HG03175 (cell line): ENCODE measurements around the gene AKAP3.
A peak's percentile ranks its signal among the peaks of the same experiment; 100 is the strongest.

Experiments
- ATAC-seq: cut with Tn5 transposase; IDR thresholded peaks from one replicate; pipeline ENCODE4 v1.9.1; 2021; ENCODE audit warnings: mild to moderate bottlenecking, moderate library complexity; ENCODE audit not compliant: unreplicated experiment

Gene AKAP3

DNA sequence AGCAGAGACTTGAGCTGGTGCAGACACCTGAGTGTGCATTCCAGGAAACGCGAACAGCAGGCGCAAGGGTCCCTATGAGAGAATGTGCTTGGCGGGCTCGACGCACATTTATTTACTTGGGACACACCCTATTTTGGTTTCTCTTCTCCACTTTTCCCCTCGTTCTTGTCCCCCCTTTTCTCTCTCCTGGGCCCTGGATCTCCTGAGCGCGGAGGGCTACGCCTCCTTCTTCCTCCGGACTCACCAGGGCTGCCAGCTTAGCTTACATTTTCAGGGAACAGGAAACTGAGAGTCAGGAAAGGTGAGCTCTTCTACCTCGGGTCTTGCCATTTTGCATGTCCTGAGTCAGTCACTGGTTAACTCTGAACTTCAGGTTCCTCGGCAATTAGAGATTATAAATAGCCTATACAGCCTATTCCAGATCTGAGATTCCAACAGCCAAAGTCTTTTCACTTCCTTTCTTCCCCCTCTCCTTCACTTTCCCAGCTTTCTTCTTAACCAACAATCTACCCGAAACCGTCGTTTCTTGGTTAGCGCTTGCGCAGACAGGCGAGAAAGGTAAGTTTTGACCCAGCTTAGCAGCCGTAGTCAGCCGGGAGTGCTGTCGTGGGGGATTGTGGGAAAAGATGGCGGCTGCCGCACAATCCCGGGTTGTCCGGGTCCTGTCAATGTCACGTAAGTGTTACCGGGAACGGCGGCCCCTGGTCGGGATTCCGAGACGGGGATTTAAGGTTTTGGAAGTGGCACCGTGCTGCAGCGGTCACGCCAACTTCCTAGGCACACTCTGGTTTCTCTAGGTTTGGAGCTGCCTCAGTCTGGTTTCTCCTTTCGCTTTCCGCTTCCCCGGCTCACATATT lies at the start of gene AKAP3, which contains the start of gene NDUFA9:
Gene AKAP3, minus strand, starts transcription at position 551 of the 857 bp plus-strand sequence. CDS start 10,855 bp downstream, outside the sequence.
Gene NDUFA9, plus strand, starts transcription at position 614 of the 857 bp plus-strand sequence. Its CDS starts 13 bp downstream, at position 627.
- peak; percentile 94 for ATAC-seq

DNA sequence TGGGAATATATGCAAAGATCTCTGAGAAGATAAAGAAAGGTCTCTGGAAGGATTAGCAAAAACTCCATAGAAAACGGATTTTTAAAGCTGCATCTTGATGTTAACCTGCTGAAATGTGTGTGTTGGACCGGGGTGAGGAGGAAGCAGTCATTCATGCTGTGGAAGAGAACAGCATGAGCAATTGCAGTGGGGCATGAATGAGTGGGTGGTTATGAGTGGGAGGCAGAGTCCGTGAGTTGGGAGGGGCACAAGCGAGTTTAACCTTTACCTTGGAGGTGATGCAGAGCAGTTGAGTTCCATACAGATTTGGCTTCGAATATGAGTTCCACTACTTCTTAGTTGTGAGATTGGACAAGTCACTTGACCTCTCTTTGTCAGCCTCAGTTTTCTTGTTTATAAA lies 41.9 kb upstream of the AKAP3 start:
- ATAC-seq: no peak

DNA sequence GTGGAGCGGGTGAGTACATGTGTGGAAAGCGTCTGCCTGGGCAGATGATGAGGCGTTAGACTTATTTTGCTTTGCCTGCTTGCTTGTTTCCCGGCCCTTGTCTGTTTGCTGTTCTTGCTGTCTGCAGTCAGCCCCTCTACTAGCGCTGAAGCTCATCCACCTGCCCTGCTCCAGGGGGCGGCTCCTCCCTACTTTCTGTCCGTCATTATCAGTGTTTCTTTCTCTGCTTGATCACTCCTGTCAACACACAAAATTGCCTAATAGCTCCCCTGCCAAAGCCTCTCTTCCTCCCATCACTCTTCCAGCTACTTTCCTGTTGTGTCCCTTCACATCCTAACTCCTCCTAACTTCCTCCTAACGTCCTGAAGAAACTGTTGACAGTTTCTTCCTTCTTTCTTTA lies 36.5 kb upstream of the AKAP3 start:
- ATAC-seq: no peak

DNA sequence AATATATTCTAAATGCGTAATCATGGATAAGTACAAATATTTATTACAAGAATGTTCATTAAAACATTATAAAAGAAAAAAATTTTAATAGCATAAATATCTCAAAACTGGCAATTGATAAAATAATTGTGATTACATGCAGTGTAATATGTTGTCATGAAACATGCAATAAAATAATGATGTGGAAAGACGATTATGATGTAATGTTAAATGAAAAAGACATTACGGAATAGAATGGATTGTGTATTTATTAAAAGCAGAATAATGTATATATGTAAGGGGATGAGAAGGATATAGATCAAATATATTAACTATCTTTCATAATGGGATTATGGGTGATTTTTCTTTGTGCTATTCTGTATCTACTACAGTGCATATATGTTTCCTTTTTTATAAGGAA lies 32.9 kb upstream of the AKAP3 start:
- ATAC-seq: no peak

DNA sequence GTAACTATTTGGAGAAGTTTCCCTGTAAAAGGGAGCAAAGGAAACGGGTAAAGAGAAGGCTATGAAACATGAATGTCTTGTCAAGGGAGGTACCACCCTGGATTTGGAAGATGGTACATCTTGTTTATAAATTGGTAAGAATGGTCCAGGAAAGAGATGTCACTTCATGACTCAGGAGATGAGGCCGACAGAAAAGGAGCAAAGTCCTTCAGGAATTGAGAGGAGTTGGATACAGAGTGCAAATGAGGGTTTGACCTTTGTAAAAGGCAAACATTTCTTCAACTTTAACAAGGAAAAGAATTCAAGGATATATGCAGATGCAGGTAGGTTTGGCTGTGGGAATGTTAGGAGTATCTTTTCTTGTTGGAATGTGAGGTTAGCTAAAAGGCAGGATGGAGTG lies 30.9 kb upstream of the AKAP3 start:
- no peak for ATAC-seq

DNA sequence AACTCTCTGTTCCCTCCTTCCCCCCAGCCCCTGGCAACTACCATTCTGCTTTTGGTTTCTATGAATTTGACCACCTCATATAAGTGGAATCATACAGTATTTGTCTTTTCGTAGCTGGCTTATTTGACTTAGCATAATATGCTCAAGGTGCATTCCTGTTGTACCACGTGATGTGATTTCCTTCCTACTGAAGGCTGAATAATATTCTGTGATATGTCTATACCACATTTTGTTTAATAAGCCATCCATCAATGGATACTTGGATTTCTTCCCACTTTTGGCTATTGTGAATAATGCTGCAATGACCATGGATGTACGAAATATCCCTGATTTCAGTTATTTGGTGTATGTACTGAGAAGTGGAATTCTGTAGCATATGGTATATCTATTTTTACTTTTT lies 16.4 kb upstream of the AKAP3 start:
- no peak for ATAC-seq

DNA sequence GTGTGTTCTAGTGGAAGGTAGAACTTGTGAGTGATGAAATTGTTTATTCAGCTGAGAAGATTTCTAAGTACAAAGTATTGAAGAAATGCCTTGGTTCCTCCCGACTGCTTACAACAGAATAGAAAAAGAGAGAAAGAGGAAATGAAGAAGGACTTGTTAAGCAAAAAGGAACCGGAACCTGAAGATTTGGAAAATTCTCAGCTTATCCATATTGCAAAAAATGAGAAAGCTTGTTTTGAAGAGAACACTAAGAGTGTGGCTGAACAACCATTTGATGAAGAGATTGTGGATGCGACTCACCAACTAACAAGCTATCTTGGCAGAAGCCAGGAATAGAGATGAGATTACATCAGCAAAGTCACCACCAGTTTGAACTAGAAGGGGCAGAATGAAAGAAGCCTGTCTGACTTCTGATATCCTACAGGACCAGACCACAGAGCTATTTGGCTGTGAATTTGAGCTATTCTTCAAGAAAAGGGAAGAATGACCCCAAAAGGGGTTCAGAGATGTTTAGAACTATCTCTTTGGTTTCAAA lies 15.2 kb upstream of the AKAP3 start:
- no peak for ATAC-seq

DNA sequence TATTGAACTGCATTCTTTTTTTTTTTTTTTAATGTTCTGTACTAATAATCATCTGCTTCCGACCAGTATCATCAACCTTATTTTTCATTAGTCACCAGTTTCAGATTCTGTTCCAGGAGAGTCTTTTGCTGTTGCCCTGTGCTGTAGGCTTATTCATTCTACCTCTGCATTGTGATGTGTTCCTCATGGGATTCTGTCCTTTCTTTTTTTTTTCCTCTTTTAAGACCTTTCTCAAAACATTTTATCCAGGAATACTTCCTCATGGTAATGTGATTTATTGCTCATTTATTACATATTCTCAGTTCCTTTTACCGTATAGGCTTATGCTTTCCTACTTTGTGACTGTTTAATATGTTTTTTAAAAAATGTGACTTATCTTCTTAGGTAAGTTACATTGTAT lies 4.8 kb upstream of the AKAP3 start:
- no peak for ATAC-seq

DNA sequence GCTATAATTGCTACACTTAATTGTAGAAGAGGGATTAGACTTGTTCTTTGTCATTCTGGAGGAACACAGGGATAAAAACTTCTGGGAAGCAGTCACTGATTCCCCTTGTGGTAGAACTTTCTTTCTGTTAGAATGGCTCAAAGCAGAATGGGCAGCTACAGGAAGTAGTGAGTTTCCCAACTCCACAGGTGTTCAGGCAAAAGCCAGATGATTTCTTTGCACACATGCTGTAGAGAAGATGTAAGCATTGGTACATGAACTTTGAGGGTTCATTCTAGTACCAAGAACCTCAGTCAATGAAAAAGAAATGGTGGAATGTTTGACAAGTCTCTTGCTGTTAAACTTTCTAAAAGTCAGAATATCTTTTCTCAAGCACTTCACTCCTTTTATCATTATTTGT lies 4.4 kb upstream of the AKAP3 start:
- no peak for ATAC-seq

DNA sequence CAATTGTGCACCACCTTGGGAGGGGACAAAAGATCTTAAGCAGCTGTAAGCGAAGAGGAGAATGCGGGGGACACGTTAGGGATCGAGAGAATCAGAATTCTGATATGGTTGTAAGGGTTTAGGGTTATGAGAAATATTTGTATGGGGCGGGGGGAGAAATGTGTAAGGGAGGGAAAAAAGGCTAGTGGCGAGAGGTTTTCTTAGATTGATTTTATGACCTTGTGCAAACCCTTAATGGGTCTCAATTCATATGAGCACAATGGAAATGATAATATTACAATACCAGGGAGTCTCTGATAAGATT lies 459 bp upstream of the AKAP3 start:
- no peak for ATAC-seq

DNA sequence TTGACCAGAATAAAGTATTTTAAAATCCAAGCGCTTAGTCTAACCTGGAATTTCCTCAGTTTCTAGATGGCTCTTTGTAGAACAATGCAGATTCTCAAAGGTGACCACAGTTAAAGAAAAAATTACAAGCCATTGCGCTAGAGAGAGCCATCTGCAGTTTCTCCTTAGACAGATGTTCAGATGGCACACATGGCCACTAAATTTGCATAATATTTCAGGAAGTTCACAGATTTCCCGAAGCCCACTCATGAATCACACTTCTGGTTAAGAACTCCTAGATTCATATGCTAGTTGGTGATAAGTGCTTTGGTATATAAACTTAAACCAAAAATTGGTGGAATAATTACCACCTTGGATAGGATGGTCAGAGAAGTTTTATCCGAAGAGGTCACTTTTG lies 749 bp downstream of the AKAP3 start:
- no peak for ATAC-seq

DNA sequence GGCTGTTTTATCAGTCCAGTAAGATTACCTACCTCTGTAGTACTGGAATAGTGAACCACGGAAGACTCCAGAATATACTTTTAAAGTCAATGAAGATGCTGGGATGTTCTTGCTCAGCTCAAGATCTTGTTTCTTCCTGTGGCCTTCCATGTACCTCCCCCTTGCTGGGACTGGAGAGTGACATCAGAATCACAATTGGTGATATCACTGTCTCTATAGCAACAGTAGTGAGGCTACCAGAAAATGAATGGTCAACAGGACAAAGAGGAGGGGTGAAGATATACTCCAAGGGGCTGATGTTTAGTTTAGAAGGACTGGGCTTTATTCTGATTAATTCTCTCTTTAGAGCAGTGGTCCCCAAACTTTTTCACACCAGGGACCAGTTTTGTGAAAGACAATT lies 3.8 kb downstream of the AKAP3 start:
- no peak for ATAC-seq

DNA sequence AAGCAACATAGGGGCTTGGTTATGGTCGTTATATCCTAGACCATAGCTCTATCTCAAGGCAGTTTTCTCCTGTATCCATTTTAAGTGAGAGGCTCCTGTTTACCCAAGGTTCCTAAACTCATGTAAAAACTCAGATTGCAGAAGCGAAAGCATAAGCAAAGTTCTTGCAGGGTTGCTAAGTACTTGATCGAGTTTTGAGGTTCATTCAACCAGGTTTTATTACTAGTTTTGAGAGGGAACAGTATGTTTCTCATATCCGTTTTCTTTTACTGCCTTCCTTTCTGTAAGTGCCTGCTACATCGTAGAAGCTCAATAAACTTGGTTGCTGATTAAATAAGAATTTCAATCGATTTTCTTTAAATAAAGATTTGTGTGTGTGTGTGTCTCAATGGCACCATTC lies 5.1 kb downstream of the AKAP3 start:
- peak; percentile 76 for ATAC-seq

DNA sequence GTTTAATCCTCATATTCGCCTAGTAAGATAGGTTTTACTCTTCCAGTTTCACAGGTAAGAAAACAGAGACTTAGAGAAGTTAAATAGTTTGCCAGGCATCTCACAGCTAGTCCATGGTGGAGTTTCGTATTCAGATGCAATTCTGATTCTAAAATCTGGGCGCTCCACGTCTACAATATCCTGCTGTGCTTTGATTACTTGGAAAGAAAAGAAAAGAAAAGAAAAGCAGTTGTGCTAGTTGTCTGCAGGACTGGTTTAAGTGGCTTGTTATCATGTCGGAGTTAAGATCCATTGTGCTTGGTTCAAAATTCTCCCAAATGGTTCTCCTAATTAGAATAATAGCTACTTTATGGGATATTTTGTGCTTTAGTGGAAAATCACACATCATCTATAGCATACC lies 18.6 kb downstream of the AKAP3 start:
- ATAC-seq: no peak

DNA sequence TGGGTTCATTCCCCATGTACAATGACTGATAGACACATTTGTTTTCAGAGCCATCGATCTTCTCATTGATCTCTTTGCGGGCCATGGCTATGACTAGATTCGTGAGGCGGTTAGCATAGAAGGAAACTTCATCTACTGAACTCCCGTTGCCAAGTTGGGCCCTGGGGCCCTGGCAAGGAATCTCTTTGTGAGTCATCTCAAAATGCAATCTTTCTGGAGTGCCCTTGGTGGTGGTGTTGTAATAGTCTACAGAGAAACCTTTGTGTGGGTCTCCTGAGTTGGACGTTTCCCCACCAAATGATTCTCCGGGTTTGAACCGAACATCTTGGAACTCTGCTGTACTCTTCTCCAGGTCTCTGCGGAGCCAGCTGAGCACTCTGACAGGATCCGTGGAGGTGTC lies 20.4 kb downstream of the AKAP3 start:
- no peak for ATAC-seq

DNA sequence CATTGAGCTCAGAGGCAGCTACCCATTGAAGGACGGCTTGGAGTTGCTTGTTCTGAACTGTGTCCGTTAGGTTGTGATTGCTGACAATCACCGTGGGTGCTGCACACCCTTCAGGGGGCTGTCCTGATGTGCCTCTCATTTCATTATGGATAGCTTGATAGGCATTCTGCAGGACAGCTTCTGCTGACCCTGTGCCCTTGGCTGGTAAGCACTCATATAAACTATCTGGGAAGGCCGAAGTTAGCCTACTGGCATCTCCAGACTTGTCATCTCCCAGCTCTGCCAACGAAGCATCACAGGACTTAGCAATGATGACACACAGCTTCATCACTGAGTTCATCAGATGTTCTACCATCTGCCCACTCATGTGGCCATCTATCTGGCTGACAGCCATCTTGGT lies 22.3 kb downstream of the AKAP3 start:
- no peak for ATAC-seq

DNA sequence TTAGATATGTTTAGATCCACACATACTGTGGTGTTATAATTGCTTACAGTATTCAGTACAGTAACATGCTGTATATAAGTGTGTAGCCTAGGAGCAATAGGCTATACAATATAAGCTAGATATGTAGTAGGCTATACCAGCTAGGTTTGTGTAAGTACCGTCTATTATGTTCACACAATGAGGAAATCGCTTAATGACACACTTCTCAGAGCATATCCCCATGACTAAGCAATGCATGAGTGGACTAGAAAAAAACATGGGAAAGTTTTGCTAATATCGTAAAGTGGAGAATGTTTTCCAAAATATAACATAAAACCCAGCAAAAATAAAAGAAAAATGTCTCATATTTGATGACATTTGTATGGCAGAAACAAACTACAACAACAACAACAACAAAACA lies 27.3 kb downstream of the AKAP3 start:
- no peak for ATAC-seq

DNA sequence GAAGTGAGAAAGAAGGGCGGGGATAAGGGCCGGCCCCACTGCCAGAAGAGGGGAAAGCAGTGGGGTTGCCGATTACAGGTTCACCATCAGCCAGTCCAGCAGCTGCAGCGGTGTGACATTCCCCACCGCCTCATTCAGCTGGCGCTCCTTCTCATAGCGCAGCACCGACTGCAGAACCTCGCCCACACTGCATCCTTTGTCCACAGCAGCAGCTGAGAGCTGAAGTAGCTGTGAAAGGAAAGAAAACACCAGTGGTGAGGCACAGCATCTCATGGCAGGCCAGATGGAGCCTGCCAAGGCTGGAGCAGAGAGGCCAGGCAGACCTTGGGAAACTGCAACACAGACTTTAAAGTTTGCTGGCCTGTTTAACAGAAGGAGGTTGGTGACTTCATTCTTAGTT lies 33.2 kb downstream of the AKAP3 start:
- ATAC-seq: no peak

DNA sequence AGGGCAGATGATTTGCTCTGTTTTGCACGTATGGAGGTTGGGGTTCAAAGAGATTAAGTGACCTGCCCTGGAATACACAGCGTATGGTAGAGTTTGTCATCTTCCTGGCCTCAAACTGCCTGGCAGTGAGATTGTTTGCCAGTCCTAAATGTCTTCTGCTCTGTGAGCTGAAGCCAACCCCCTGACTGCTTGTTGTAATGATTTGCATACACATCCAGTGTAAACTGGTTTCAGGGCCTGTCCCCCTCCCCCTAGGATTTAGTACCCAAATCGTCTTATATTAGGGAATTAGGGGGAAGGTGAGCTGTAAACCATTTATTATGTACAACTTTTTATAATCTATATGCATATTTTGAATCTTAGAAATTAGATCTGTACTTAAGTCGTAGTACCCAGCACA lies 38.4 kb downstream of the AKAP3 start:
- no peak for ATAC-seq

DNA sequence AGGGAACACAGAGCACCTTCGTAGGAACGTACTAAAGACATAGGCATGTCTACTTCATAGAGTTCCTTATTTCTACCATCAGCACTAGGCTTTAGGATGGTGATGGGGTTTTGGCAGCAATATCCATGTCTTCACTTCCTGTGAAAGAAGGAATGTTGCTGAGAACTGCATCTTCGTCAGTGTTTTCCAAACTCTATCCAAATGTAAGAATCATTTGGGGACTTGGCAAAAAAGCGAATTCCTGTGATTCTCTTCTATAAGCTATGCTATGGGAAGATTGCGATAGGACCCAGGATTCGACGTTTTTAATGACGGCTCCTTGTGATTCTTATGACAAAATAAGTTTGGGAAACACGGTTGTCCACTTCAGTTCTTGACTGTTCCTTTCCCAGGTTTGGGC lies 39.8 kb downstream of the AKAP3 start:
- ATAC-seq: no peak

DNA sequence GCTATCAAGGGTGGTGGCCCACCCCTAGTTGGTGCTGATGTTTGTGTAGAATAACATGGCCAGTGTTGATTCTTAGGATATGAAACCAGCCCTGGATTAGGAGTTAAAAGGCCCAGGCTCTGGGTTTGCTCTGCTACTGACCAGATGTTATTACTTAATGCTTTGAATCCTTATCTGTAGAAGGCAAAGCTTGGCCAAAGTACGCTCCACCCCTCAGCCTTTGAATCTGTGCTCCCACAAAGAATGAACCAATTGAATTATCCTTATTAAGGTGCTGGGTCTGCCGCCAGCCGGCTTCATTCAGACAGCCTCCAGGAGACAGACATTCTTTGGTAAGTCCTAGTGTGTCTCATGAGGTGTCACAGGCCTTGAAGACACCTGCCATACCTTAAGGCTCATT lies 41.8 kb downstream of the AKAP3 start:
- ATAC-seq: no peak

DNA sequence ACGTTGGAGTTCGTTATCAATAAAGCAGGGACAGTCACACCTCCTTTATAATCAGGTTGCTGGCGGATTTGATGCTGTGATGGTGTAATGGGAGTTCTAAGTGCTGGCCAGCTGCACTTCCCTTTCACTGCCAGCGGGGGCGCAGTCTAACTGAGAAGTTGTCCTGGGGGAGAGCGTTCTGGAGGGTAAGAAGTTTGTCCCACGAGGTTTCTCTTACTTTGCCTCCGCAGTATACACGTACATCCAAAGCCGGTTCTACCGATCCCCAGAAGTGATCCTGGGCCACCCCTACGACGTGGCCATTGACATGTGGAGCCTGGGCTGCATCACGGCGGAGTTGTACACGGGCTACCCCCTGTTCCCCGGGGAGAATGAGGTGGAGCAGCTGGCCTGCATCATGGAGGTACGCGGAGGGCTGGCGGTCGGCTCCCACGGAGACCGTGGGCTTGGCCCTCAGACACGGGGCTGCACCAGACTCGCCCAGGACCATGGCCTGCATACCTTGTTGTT lies 44.1 kb downstream of the AKAP3 start:
- ATAC-seq: peak; percentile 94

DNA sequence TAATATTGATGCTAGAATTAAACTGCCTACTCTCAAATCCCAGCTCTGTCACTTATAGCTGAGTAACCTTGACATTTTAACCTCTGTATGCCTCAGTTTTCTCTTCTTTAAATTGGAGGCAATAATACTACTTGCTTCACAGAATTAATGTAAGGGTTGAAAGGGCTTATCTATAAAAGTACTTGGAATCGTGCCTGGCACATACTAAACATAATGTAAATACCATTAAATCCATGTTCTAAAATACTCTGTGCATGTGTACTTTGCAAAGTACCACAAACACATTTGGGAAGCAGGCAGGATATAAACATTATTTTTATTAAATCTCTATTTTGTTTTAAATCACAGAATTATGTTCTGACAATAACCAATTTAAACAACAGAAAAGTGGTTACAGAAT lies 44.9 kb downstream of the AKAP3 start:
- ATAC-seq: no peak
